ENCODE measurements around the gene TRIM75.
"Not testable (repeated sequence)": the region's sequence is repeated elsewhere in the genome, so short reads cannot be mapped to it uniquely, and the experiment has no call there.

Gene TRIM75

DNA sequence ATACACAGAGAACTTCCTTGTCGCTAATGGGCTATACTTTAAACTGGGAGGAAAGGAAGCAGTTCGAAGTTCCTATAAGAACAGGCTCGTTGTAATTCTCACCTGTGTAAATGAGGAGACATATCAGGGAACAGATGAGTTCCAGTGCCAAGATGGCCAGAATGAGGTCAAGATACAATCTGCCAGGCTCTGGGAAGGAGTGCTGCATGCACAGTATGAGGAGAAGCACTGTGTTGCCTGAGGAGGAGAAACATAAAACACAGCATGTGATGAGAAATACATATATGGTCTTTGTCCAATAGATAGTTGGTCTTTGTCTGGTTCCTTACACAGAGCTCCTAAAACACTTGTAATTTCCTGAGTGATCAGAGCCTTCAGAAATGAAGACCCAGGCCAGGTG lies 34.7 kb downstream of the TRIM75 start:
- Histone ChIP-seq H3K4me1 (ENCODE audit: control insufficient read depth, insufficient read depth, low read length) (no peaks in the 10 kb centered on the region), H3K36me3 (ENCODE audit: control insufficient read depth, insufficient read depth, low read length) (peaks cover 5% of the 10 kb centered on the region), H3K4me3 (ENCODE audit: low read length) (no peak overlapping the region), H3K27me3 (ENCODE audit: control insufficient read depth, insufficient read depth, low read length) (no peaks in the 10 kb centered on the region), H3K9ac (ENCODE audit: low read length) (no peak overlapping the region), H3K27ac (ENCODE audit: low read depth, low read length) (no peak overlapping the region)

DNA sequence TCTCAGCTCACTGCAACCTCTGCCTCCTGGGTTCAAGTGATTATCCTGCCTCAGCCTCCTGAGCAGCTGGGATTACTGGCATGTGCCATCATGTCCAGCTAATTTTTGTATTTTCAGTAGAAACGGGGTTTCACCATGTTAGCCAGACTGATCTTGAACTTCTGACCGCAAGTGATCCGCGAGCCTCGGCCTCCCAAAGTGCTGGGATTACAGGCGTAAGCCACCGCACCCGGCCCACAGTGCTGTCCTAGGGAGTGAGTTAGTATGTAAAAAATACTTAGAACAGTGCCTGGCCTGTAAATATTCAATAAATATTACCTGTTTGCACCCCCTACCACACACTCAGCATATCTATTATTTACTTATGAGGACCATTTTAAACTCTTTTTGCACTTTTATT lies 38.5 kb downstream of the TRIM75 start:
- not testable (repeated sequence) for H3K27me3 ChIP-seq (ENCODE audit: control insufficient read depth, insufficient read depth, low read length); H3K36me3 ChIP-seq (ENCODE audit: control insufficient read depth, insufficient read depth, low read length); H3K4me3 ChIP-seq (ENCODE audit: low read length); H3K9ac ChIP-seq (ENCODE audit: low read length); H3K4me1 ChIP-seq (ENCODE audit: control insufficient read depth, insufficient read depth, low read length); H3K27ac ChIP-seq (ENCODE audit: low read depth, low read length)

DNA sequence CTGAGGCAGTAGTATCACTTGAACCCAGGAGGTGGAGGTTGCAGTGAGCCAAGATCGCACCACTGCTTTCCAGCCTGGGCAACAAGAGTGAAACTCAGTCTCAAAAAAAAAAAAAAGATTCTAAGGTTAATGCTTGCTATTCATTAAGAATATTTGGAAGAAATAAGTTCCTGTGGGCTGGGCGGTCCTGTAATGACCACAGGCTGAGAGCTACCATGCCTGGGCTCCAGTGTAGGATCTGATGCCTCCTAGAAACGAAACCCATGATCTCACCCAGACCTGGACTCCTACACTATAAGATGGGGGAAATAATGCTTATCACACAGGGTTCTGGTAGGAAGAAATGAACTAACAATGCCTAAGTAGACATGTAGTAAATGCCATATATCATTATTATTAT lies 41.2 kb downstream of the TRIM75 start:
- Histone ChIP-seq H3K36me3 (ENCODE audit: control insufficient read depth, insufficient read depth, low read length) (no peaks in the 10 kb centered on the region), H3K4me1 (ENCODE audit: control insufficient read depth, insufficient read depth, low read length) (no peaks in the 10 kb centered on the region), H3K27me3 (ENCODE audit: control insufficient read depth, insufficient read depth, low read length) (no peaks in the 10 kb centered on the region), H3K9ac (ENCODE audit: low read length) (no peak overlapping the region), H3K4me3 (ENCODE audit: low read length) (no peak overlapping the region), H3K27ac (ENCODE audit: low read depth, low read length) (no peak overlapping the region)

DNA sequence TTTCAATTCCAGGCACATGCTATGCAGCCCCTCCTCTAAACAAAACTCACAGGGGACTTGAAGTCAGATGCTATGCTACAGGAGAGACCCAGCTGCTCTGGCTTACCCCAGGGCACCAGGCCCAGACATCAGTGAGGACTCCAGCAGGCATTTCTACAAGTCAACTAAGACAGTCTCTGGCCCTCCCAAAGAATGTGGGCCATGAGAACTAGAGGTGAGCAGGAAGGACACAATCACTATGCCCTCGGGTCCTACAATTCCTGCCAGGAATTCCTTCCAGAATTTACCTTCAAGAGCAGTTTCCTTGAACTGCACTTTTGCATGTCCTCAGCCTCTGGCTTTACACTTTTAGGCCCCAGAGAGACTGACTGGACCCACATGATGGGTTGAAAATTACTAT lies 41.6 kb downstream of the TRIM75 start:
- Histone ChIP-seq H3K27ac (ENCODE audit: low read depth, low read length) (no peak overlapping the region), H3K4me1 (ENCODE audit: control insufficient read depth, insufficient read depth, low read length) (no peaks in the 10 kb centered on the region), H3K36me3 (ENCODE audit: control insufficient read depth, insufficient read depth, low read length) (no peaks in the 10 kb centered on the region), H3K9ac (ENCODE audit: low read length) (no peak overlapping the region), H3K27me3 (ENCODE audit: control insufficient read depth, insufficient read depth, low read length) (no peaks in the 10 kb centered on the region), H3K4me3 (ENCODE audit: low read length) (no peak overlapping the region)

DNA sequence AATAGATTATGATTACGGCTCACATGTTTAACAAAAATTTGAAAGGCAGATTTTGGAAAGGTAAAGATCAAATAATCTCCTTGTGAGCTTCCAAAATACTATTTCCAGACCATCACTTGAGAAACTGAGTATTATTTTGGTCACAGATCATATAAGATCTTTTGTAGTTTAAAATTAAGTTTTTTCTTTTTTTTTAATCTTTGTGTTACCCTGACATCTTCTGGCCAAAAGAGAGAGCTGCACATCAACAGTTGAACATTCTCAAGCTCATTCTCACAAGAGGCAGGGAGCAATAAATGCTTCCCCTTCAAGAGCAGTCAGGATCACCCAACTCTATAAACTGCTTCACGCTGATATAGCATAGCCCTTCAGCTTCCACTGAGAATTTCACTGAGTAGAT lies 43.1 kb downstream of the TRIM75 start:
- Histone ChIP-seq H3K27ac (ENCODE audit: low read depth, low read length) (no peak overlapping the region), H3K27me3 (ENCODE audit: control insufficient read depth, insufficient read depth, low read length) (no peaks in the 10 kb centered on the region), H3K9ac (ENCODE audit: low read length) (no peak overlapping the region), H3K36me3 (ENCODE audit: control insufficient read depth, insufficient read depth, low read length) (no peaks in the 10 kb centered on the region), H3K4me1 (ENCODE audit: control insufficient read depth, insufficient read depth, low read length) (no peaks in the 10 kb centered on the region), H3K4me3 (ENCODE audit: low read length) (no peak overlapping the region)

DNA sequence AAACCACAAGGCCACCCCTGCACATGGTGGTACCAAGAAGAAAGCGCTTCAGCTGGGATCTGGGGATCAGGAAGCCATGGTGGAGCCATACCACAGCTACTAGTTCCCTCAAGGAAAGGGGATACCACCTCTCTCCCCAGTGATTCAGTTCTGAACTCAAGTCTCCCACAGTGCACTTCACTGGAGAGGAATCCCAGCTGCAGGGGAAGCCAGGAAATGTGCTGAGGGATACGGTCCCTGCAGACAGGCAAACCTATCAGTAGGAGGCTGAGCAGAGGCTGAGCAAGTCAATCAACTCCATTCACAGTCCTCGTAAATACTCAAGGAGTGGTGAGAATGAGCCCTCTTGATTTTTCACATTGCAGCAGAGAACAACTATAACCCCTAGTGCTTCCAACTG lies 48.0 kb downstream of the TRIM75 start:
- H3K4me1 ChIP-seq (ENCODE audit: control insufficient read depth, insufficient read depth, low read length), result no peaks in the 10 kb centered on the region
- H3K9ac ChIP-seq (ENCODE audit: low read length), result no peak overlapping the region
- H3K4me3 ChIP-seq (ENCODE audit: low read length), result no peak overlapping the region
- no peaks in the 10 kb centered on the region for H3K36me3 ChIP-seq (ENCODE audit: control insufficient read depth, insufficient read depth, low read length)
- H3K27me3 ChIP-seq (ENCODE audit: control insufficient read depth, insufficient read depth, low read length), result no peaks in the 10 kb centered on the region
- H3K27ac ChIP-seq (ENCODE audit: low read depth, low read length), result no peak overlapping the region

DNA sequence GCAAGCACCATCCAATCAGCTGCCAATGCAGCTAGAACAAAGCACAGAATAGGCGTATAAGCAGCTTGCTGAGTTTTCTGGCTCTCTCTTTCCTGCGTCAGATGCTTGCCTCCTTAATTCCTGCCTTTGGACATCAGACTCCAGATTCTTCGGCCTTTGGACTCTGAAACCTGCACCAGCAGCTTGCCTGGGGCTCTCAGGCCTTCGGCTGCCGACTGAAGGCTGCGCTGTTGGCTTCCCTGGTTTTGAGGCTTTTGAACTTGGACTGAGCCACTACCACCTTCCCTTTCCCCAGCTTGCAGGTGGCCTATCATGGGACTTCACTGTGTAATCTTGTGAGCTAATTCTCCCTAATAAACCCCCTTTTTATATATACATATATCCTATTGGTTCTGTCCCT lies 52.9 kb downstream of the TRIM75 start:
- Histone ChIP-seq H3K4me3 (ENCODE audit: low read length) (no peak overlapping the region), H3K27me3 (ENCODE audit: control insufficient read depth, insufficient read depth, low read length) (no peaks in the 10 kb centered on the region), H3K9ac (ENCODE audit: low read length) (no peak overlapping the region), H3K27ac (ENCODE audit: low read depth, low read length) (no peak overlapping the region), H3K4me1 (ENCODE audit: control insufficient read depth, insufficient read depth, low read length) (no peaks in the 10 kb centered on the region), H3K36me3 (ENCODE audit: control insufficient read depth, insufficient read depth, low read length) (no peaks in the 10 kb centered on the region)

Measured in rectal smooth muscle tissue (tissue), 1 donor.